HCEC 1CT (cell line): ENCODE results near the gene CCKAR.

Experiments used
- DNase-seq: peaks from one replicate; pipeline ENCODE4 v3.0.0-alpha.2; 2017

The CCKAR gene

DNA sequence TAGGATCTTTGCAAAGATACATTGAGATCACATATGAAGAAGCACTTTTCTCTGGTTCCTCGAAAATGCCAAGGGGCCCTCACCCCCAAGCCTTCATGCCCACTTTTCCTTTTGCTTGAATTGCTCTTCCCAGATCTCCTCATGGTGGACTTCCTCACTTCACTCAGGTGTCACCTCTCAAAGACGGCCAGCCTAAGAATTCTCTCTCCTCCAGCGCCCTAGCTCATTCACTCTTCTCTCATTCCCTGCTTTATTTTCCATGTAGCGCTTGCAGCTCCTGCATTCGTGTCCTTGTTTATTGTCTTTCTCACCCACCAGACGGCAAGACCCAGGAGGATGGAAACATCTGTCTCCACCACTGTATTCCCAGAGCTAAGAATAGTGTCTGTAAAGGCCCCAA, 32.9 kb downstream of the CCKAR start:
- DNase-seq, result no peak

DNA sequence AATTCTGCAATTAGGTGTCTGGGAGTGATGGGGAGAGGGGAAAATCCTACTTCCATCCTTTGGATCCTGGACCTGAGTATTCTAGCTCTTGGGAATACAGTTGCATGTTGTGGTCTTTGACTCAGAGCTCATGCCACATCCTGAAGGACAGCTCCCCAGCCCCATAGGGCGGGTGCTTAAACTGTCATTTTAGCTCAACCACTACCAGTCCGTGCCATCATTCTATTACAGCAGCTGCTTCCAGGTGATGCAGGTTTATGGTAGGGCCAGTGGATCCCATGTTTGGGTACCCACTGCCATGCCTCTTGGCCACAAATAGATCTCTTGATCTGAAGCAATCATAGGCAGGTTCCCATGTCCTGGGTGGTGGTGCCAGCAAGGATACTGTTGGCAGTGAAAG, 34.7 kb downstream of the CCKAR start:
- DNase-seq, result no peak

GRCh38 chr4:26454961-26455360, 35.3 kb downstream of the CCKAR start:
- no peak for DNase-seq

DNA sequence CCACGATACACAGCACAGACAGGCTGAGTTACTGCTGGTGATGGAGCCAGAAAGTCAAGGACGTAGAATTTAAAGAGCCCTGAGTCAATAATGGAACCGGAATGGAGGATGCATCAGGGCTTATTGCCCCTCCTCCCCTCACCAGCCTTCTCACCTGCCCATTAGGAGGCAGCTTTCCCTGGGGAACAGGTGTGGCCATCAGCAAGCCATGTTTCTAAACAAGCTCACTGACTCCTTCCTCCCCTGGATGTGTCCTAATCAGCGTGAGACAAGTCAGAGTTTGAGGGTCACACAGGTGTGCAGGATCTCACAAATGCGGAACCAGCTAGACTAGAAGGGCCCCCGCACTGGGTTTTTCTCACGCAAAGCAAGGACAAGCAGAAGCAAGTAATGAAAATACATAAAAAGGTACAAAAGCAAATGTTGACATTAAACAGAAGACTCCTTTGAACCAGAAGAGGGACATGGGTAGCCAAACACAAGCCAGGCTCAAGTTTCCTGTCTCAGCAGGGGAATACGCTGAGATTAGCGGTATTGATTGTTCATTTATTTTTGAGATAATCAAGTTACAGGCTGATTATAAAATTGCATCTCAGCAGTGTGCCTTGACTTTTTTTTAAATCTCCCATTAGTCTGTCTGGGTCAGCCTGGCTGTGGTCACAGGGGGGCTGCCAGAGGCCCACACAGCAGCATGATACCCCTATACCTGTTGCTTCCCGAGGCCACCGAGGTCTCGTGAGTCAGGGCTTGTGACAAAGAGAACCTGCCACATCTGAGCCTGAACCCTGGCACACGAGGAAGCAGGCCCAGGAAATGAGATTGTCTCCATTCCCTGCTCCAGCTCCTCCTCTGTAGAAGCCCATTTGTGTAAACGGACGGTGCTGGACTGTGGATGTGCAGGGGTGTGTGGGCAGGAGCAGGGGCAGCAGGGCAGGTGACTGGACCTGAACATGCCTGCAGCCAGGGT, 37.4 kb downstream of the CCKAR start:
- no peak for DNase-seq

DNA sequence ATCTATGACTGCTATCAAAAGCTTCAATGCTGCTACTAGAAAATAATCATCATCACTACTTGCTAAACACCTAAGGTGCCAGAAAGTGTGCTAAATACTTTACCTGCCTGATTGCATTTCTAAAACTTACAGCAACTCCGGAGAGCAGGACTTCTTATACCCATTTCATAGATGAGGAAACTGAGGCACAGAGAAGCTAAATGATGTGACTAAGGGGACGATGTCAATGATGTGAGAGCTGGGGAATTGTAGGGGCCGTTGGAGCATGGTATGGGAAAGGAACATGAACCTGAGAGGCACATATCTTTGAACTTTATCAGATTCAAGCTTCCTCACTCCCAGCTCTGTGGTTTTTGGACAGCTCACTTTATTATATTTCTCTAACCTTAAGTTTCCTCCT, 38.7 kb downstream of the CCKAR start:
- no peak for DNase-seq

DNA sequence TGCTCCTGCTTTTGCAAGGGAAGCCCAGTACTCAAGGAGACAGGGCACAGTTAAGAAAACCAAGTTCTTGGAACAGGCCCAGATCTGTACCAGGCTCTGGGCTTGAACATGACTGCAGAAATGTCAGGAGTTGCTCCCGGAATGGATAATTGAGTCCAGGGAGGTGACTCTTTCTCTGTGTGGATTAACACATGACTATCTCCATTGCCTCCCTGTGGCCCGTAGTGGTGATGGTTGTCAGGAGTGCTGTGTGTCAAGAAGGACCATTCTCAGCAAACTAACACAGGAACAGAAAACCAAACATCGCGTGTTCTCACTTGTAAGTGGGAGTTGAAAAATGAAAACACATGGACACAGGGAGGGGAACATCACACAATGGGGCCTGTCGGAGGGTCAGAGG, 39.9 kb downstream of the CCKAR start:
- no peak for DNase-seq

DNA sequence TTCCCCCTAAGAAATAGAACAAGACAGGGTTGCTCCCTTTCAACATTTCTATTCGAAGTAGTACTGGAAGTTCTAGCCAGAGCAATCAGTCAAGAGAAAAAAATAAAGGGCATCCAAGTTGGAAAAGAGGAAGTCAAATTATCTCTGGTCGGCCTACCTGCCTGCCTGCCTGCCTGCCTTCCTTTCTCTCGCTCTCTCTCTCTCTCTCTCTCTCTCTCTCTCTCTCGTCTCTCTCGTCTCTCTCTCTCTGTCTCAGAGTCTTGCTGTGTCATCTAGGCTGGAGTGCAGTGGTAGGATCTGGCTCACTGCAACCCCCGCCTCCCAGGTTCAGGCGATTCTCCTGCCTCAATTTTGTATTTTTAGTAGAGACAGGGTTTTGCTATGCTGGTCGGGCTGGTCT, 42.9 kb downstream of the CCKAR start:
- no peak for DNase-seq

DNA sequence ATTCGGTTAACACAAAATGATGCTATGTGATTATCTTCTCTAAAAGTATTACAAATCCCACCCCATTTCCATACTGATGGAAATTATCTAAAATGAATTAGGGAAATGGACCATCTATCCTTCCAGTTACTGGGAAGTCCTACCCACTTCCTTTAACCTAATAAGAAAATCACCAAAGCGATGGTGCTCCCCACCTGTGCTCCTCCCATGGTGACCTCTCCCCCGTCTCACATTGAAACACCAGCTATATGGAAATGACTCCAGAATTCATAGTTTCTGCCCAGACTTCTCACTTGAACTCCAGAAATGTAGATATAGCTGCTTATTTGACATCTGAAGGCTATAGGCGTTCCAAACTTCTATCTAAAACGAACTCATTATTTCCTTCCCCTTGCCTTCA, 48.5 kb downstream of the CCKAR start:
- DNase-seq, result no peak

DNA sequence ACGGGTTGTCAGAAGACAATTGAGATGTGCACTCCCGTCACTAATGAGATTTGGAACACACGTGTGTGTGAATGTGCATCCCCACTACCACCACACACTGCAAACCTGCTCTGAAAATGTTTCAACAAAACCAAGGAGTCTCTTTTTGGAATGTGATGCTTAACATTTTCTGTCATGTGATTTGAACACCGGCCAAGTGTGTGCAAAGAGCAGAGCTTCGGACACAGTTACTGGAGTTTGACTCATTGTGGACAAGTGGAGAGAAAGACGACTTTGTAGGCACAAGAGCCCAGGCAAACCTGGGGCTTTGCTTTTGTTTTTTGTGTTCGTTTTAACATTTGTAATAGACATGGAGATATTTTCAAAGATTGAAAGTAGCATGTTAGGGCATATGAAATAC, 49.2 kb downstream of the CCKAR start:
- DNase-seq, result no peak

DNA sequence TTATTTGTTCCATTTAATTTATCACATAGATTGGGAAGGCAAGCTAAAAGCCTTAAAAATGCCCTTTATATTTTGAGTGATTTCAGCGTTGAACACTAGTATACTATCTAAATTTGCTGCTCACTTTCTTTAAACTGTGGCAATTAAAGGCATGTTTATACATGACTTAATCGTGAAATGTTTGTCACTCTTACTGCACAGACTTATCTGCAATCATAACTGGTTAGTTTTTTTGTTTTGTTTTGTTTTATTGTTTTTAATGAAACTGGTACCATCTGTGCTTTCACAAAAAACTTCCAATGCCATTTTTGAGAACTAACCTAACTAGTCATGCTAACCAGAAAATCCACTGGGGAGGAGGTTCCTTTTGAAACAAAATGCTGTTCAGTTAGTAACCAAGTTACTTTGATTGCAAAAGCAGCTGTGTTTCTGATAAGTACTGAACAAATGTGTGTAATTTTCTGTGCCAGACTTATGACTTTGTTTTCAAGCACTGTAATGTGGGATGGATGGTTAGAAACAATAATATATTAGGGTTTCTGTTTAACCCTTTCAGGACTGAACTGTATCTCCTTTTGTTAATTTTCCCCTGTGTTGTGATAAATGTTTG, 56.1 kb downstream of the CCKAR start:
- no peak for DNase-seq

- DNase-seq, result no peak
Observed at GRCh38 chr4:26433556-26433955, 56.7 kb downstream of the CCKAR start.

DNA sequence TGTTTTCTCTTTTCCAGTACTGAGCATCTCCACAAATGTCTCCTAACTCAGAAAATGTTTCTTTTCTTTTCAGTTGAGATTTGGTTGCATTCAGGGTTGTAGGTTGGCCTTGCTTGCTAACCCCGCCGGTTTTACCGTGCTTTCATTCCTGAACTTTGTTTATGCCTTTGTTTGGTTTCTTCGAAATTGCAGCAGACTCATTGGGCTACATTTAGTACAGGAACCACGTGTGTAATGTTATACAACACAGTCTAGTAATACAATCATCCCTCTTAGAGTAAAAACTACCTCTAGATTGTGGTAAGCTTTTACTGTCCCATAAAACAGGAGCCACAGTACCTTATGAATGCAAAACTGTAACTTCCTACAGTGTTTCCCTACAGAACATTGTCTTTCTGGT, 57.9 kb downstream of the CCKAR start:
- no peak for DNase-seq

- DNase-seq, result no peak
Observed at GRCh38 chr4:26431461-26432180, 58.7 kb downstream of the CCKAR start.
